Esophagus squamous epithelium (tissue), 5 donors: ENCODE results near the gene GPR37. TPM values are rescaled to one million over a fixed set of nuclear protein-coding genes. Genes with fewer than 3 reads are reported as not detected.

Experiments used
- DNase-seq: peaks from one replicate; lab custom pipeline; 2025; lab: John Stamatoyannopoulos, UW
- H3K27ac ChIP-seq, 4 donors: fragments of 200-600 bp; sonication (generic); one replicate each; pipeline ENCODE4 v1.5.1; 2016 to 2019; ENCODE audit warnings: mild to moderate bottlenecking in 1 of 4
- H3K27me3 ChIP-seq, 4 donors: fragments of 200-600 bp; sonication (generic); 1 replicate in 3 of 4; 2 replicates in 1 of 4; pipeline versions ENCODE4 v1.5.1 to v1.6.0; 2017 to 2021; ENCODE audit warnings: antibody characterized with exemption in 1 of 4
- H3K36me3 ChIP-seq, 3 donors: fragments of 200-600 bp; sonication (generic); one replicate each; pipeline ENCODE4 v1.5.1; 2016 to 2019
- H3K4me1 ChIP-seq, 3 donors: fragments of 200-600 bp; sonication (generic); one replicate each; pipeline ENCODE4 v1.5.1; 2017 to 2019
- H3K4me3 ChIP-seq, 4 donors: fragments of 200-600 bp; sonication (generic); 1 replicate in 3 of 4; 2 replicates in 1 of 4; pipeline ENCODE4 v1.5.1; 2016 to 2019; ENCODE audit warnings: mild to moderate bottlenecking in 2 of 4, moderate library complexity in 1 of 4
- H3K9me3 ChIP-seq, 3 donors: fragments of 200-600 bp; sonication (generic); one replicate each; pipeline ENCODE4 v1.5.1; 2016 to 2019
- POLR2A ChIP-seq, 4 donors: fragments of 450-650 bp; IDR thresholded peaks; one replicate each; pipeline ENCODE4 v1.6.1; 2017; ENCODE audit warnings: antibody characterized with exemption in 4 of 4, mild to moderate bottlenecking in 4 of 4, moderate library complexity in 3 of 4
- WGBS, 2 donors: methylation state at CpG; one replicate each; pipeline ENCODE4 v1.1.5; 2018; 5-methylcytosine and 5-hydroxymethylcytosine counted together
- intact Hi-C: fragments of 100-400 bp; cut with DNase I; formaldehyde crosslinking; loops from one replicate; pipeline ENCODE4 v1.15.0; 2022
- total RNA-seq, 4 donors: library from RNA; depleted of rRNA; stranded (reverse); fragments of >200 nt; gene quantifications; one replicate each; pipeline ENCODE4 v1.1.0, GENCODE V29; 2016
- TF ChIP-seq, protein P1 (sequence below), 6 experiments: fragments of 450-650 bp in 4 of 6; fragments of 200-600 bp in 2 of 6; sonication (generic) in 2 of 6; IDR thresholded peaks; one replicate each; pipeline ENCODE4 v1.5.1; 2016 to 2019; ENCODE audit warnings: antibody characterized with exemption in 6 of 6, mild to moderate bottlenecking in 4 of 6, moderate library complexity in 4 of 6
- donor health status: DM: yes; HTN: yes; CAD: no.

The GPR37 gene
- total RNA-seq, 4 donors from 2014 or later = 3.7 to 17.0 (median 9.7) TPM

DNA sequence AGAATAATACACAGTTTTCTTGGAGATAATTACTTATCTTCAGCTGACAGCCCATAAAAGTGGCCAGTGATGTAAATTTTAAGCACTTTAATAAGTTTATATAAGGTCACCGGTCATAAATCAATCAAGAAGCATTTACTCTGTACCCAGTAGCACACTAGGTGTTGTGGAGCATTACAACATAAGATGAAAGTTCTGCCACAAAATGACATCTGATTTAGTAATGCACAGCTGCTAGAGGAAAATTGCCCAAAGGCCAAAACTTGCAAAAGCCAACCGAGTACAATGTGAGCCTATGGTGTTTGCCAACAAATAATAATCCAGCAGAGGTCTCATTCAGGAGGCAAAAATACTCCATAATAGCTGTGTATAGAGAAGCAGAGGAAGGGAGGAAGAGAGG, 63.6 kb downstream of the GPR37 start:
- TF ChIP-seq, protein P1, sequence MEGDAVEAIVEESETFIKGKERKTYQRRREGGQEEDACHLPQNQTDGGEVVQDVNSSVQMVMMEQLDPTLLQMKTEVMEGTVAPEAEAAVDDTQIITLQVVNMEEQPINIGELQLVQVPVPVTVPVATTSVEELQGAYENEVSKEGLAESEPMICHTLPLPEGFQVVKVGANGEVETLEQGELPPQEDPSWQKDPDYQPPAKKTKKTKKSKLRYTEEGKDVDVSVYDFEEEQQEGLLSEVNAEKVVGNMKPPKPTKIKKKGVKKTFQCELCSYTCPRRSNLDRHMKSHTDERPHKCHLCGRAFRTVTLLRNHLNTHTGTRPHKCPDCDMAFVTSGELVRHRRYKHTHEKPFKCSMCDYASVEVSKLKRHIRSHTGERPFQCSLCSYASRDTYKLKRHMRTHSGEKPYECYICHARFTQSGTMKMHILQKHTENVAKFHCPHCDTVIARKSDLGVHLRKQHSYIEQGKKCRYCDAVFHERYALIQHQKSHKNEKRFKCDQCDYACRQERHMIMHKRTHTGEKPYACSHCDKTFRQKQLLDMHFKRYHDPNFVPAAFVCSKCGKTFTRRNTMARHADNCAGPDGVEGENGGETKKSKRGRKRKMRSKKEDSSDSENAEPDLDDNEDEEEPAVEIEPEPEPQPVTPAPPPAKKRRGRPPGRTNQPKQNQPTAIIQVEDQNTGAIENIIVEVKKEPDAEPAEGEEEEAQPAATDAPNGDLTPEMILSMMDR (IDR thresholded peaks at IDR 0.05) = no peak
- no peak for TF ChIP-seq POLR2A (IDR thresholded peaks at IDR 0.05)
- WGBS, 2 donors = 39 to 57% methylated on average over 2 of the region's 2 CpGs

DNA sequence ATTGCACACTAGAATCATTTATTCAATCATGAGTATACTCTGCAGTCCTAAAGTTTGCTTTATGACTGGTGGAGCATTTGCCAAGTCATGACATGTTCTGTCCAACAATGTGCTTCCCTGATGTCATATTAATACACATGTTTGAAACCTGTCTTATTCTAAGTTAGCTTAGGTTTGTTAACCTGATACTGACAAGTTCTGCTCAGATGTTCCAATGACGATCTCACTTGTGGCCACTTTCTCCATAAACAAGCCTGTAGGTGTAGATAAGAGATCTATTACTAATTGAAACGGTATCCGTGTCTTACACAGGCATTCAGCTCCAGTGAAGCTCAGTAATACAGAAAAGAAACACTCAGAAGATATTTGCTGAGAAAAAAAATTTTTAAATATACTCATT, 64.9 kb downstream of the GPR37 start:
- no peak for TF ChIP-seq POLR2A (IDR thresholded peaks at IDR 0.05)
- TF ChIP-seq, protein P1 (IDR thresholded peaks at IDR 0.05) = no peak
- WGBS, 2 donors = 51 to 70% methylated on average over 3 of the region's 3 CpGs
- no peaks in the 10 kb centered on the region for H3K27me3 ChIP-seq

More for the DNA sequence above, 63.6 kb downstream of the GPR37 start:
- Histone ChIP-seq H3K27ac (no peak overlapping the region), H3K27me3 (no peaks in the 10 kb centered on the region), H3K36me3 (no peaks in the 10 kb centered on the region), H3K9me3 (no peaks in the 10 kb centered on the region), H3K4me1 (no peaks in the 10 kb centered on the region), H3K4me3 (no peak overlapping the region)
- DNase-seq = no peak
- intact Hi-C loops = no loop called here

DNA sequence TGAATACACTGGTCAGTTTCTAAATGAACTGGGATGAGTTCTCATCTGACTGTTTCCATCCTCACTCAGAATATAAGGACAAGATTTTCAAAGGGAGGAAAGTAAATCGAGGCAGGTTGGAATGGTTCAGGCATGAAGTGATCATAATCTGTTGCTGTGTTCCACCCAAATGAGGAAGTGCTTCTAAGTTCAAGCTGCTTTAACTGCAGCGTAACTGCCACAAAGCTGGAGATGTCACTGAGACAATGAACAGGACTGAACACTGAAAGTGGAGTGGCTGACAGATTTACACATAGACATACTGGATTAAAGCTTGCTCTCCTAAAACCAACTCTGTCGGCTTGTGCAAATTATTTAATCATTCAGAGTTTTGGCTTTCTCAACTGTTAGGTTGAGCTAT, 66.6 kb downstream of the GPR37 start:
- Histone ChIP-seq H3K36me3 (no peaks in the 10 kb centered on the region), H3K4me1 (no peaks in the 10 kb centered on the region), H3K27ac (no peak overlapping the region), H3K9me3 (no peaks in the 10 kb centered on the region), H3K4me3 (no peak overlapping the region), H3K27me3 (no peaks in the 10 kb centered on the region)
- intact Hi-C loops = no loop called here
- 67 to 74% methylated on average over 3 of the region's 3 CpGs for WGBS, 2 donors
- TF ChIP-seq, protein P1 (IDR thresholded peaks at IDR 0.05) = no peak
- no peak for TF ChIP-seq POLR2A (IDR thresholded peaks at IDR 0.05)
- DNase-seq = no peak

More for the DNA sequence above, 64.9 kb downstream of the GPR37 start:
- no peaks in the 10 kb centered on the region for H3K4me1 ChIP-seq
- H3K36me3 ChIP-seq = no peaks in the 10 kb centered on the region
- H3K4me3 ChIP-seq = no peak overlapping the region
- no peaks in the 10 kb centered on the region for H3K9me3 ChIP-seq
- no peak for DNase-seq
- H3K27ac ChIP-seq = no peak overlapping the region
- intact Hi-C loops = no loop called here

DNA sequence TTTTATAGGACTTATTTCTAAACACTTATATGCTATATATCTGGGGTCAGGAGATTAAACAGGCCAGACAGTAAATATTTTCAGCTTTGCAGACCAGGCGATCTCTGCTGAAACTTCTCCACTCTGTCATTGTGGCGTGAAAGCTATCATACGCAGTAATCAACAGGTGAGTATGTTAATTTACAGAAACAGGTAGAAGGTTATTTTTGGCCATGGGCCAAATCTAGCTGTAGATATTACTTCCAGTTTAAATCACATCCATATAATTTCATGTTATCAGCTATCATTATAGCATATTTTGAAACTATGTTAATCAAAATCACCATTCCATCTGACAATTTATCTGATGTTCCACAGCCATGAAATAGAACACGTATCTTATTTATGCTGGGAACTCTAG, 67.8 kb downstream of the GPR37 start:
- intact Hi-C loops = no loop called here
- Histone ChIP-seq H3K4me3 (no peak overlapping the region), H3K9me3 (no peaks in the 10 kb centered on the region), H3K36me3 (no peaks in the 10 kb centered on the region), H3K27me3 (no peaks in the 10 kb centered on the region), H3K27ac (no peak overlapping the region), H3K4me1 (no peaks in the 10 kb centered on the region)
- DNase-seq = no peak
- no peak for TF ChIP-seq POLR2A (IDR thresholded peaks at IDR 0.05)
- TF ChIP-seq, protein P1 (IDR thresholded peaks at IDR 0.05) = no peak
- 86 to 92% methylated on average over 4 of the region's 4 CpGs for WGBS, 2 donors

Other genes starting within 250 kb of the GPR37 start
- 10 to 100 TPM; 11.4 to 21.6 (median 13.4) TPM for gene POT1, start 164.0 kb upstream of the GPR37 start, total RNA-seq